ENCODE results near the gene CIZ1. TPM values are rescaled to one million over a fixed set of nuclear protein-coding genes. Genes with fewer than 3 reads are reported as not detected.

CIZ1 gene
- total and polyA plus RNA-seq, 10 of the 15 experiments (the other 5 are each of a cell fraction or from before 2014, with no cell fraction given), result 1.8 to 91.6 (median 35.4) TPM

GRCh38 chr9:128146591-128147120, 44.7 kb downstream of the CIZ1 start (continued):
- TF ChIP-seq ZBTB11 (CRISPR knock-in tag; IDR thresholded peaks at IDR 0.05) (no peak), BACH1 (IDR thresholded peaks at IDR 0.05; ENCODE audit: borderline replicate concordance) (no peak), CREM (IDR thresholded peaks at IDR 0.05; ENCODE audit: low read depth) (no peak), JUND (IDR thresholded peaks at IDR 0.05; ENCODE audit: low read depth, low read length) (no peak)

DNA sequence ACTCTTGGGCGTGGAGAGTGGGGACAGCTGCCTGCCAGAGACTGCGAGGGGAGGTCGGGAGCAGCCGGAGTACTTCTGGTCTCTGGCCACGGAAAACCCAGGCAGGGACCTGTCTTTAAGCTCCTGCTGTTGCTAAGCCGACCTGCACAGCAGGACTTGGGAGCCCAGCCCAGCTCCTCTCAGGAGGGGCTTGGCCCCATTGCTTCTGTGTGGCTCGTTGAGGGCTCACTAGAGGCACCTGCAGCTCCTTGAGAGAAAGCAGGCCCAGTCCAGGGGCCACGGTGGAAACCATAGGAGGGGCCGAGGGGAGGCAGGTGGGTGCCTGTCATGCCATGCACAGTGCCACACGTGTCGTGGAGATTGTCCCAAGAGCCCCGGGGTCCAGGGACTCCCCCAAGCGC, 45.4 kb downstream of the CIZ1 start:
- H3K9me3 ChIP-seq (replicated peaks; ENCODE audit: control insufficient read depth, insufficient read depth, low read length), result no peaks in the 10 kb centered on the region
- WGBS (ENCODE audit: insufficient coverage, insufficient replicate concordance, low lambda C conversion rate, missing lambda C conversion rate), result 28% methylated on average over 13 of the region's 13 CpGs
- no peaks in the 10 kb centered on the region; the same call in 1 of the 2 replicates for H4K20me1 ChIP-seq (ENCODE audit: control insufficient read depth, insufficient read depth)
- no peaks in the 10 kb centered on the region for H3K79me2 ChIP-seq (ENCODE audit: control insufficient read depth, insufficient read depth, low read length)
- BruUV-seq (replicated peaks), result no TSS peak
- DNase-seq (ENCODE audit: low read depth, low spot score), result no peak
- no peak overlapping the region for H2AFZ ChIP-seq (ENCODE audit: control insufficient read depth, low read depth, low read length)
- no peaks in the 10 kb centered on the region for H3K36me3 ChIP-seq (ENCODE audit: control insufficient read depth in 2 of 2, insufficient read depth in 2 of 2, low read length in 1 of 2)
- no peaks in the 10 kb centered on the region for H3K4me1 ChIP-seq (ENCODE audit: control insufficient read depth, insufficient read depth, low read length)
- ChIA-PET CTCF (no interaction called here), SMC1A (ENCODE audit: uncharacterized antibody, unreplicated experiment) (interaction anchor here (1.0 kb wide), 1 partner anchor 28 kb away, joined by 3 read pairs; no protein-coding TSS in a partner anchor), POLR2A (no interaction called here), RAD21 (ENCODE audit: unreplicated experiment) (interaction anchor here (0.6 kb wide), 1 partner anchor 12 kb away, joined by 3 read pairs; no protein-coding TSS in a partner anchor)
- no peak for ATAC-seq
- H3K9ac ChIP-seq (ENCODE audit: control insufficient read depth, insufficient read depth, low read length), result no peak overlapping the region
- no peak for FAIRE-seq
- TF ChIP-seq KAT2A (conservative IDR thresholded peaks at IDR 0.05; ENCODE audit: control insufficient read depth, low read depth, low read length) (no peak), BACH1 (IDR thresholded peaks at IDR 0.05; ENCODE audit: borderline replicate concordance) (no peak), SMAD1 (IDR thresholded peaks at IDR 0.05; ENCODE audit: low read depth, partially characterized antibody) (no peak), JUND (IDR thresholded peaks at IDR 0.05; ENCODE audit: low read depth, low read length) (no peak), MYB (IDR thresholded peaks at IDR 0.05; ENCODE audit: borderline replicate concordance, low read depth, low read length) (no peak), IKZF2 (IDR thresholded peaks at IDR 0.05) (no peak), DPF2 (IDR thresholded peaks at IDR 0.05) (no peak), SMARCA5 (IDR thresholded peaks at IDR 0.05) (no peak)
- H3K27ac ChIP-seq (ENCODE audit: control insufficient read depth, insufficient read depth), result no peak overlapping the region
- intact Hi-C loops (cut with micrococcal nuclease; ENCODE audit: unreplicated experiment) (no loop called here), in situ Hi-C loops (cut with MboI) (no loop called here)
- H3K4me2 ChIP-seq (ENCODE audit: control insufficient read depth, insufficient read depth), result no peak overlapping the region
- peaks cover 0 to 1% of the 10 kb centered on the region in 2 experiments; a peak in 2 of 4 replicates for H3K27me3 ChIP-seq (replicated peaks in 1 of 2; ENCODE audit: control insufficient read depth in 2 of 2, insufficient read depth in 2 of 2, low read length in 1 of 2)
- H3K4me3 ChIP-seq, result no peak overlapping the region
